WTC11 (cell line): ENCODE measurements around the gene CRY2. TPM values are rescaled to one million over a fixed set of nuclear protein-coding genes. Genes with fewer than 3 reads are reported as not detected.
"Not testable (repeated sequence)": the region's sequence is repeated elsewhere in the genome, so short reads cannot be mapped to it uniquely, and the experiment has no call there.

Source experiments
- ATAC-seq: fragments of 200-7000 bp; cut with Tn5 transposase; 2 replicates; pipeline ENCODE4 v1.10.0; 2021; ENCODE audit warnings: mild to moderate bottlenecking, moderate library complexity
- CTCF ChIA-PET: fragments of 300-600 bp; sonication (Branson Sonifier 250); formaldehyde crosslinking; loops from one replicate; lab custom pipeline; 2021; ENCODE audit warnings: antibody characterized with exemption; lab: Charles Lee
- POLR2A ChIA-PET: fragments of 350-600 bp; sonication (Branson Sonifier 250); formaldehyde crosslinking; loops from one replicate; lab custom pipeline; 2021; ENCODE audit warnings: antibody characterized with exemption; lab: Charles Lee
- DNase-seq: peaks from one replicate; pipeline ENCODE4 v3.0.0; 2021; ENCODE audit warnings: low spot score
- H3K27ac Mint-ChIP-seq: 2 replicates; pipeline ENCODE4 v1.8.0; 2021; ENCODE audit warnings: mixed read lengths
- H3K27me3 Mint-ChIP-seq: 2 replicates; pipeline ENCODE4 v1.8.0; 2021; ENCODE audit warnings: low read depth, mild to moderate bottlenecking, moderate library complexity, mixed read lengths
- H3K36me3 Mint-ChIP-seq: 2 replicates; pipeline ENCODE4 v1.8.0; 2021; ENCODE audit warnings: mixed read lengths
- H3K4me1 Mint-ChIP-seq: 2 replicates; pipeline ENCODE4 v1.8.0; 2022; ENCODE audit warnings: mixed read lengths
- H3K4me3 Mint-ChIP-seq: 2 replicates; pipeline ENCODE4 v1.8.0; 2021; ENCODE audit warnings: mild to moderate bottlenecking, moderate library complexity, mixed read lengths
- H3K9me3 Mint-ChIP-seq: 2 replicates; pipeline ENCODE4 v1.8.0; 2021; ENCODE audit warnings: mixed read lengths
- ATF3 ChIP-seq: sonication (generic); formaldehyde crosslinking; conservative IDR thresholded peaks from 2 replicates; pipeline ENCODE4 v1.8.1; 2022; ENCODE audit warnings: mild to moderate bottlenecking, missing genetic modification reagents
- ATF6 ChIP-seq: sonication (generic); formaldehyde crosslinking; IDR thresholded peaks from 2 replicates; pipeline ENCODE4 v1.8.1; 2023; ENCODE audit warnings: mild to moderate bottlenecking, missing genetic modification reagents
- E2F5 ChIP-seq: sonication (generic); formaldehyde crosslinking; IDR thresholded peaks from 2 replicates; pipeline ENCODE4 v1.8.1; 2022; ENCODE audit warnings: mild to moderate bottlenecking, moderate library complexity, missing genetic modification reagents
- EMX1 ChIP-seq: fragments of 250-450 bp; sonication (Bioruptor Pico); IDR thresholded peaks from 2 replicates; pipeline ENCODE4 v1.8.0; 2021; ENCODE audit warnings: mild to moderate bottlenecking
- FOXJ3 ChIP-seq: sonication (generic); formaldehyde crosslinking; IDR thresholded peaks from 2 replicates; pipeline ENCODE4 v1.9.0; 2021; ENCODE audit warnings: missing genetic modification reagents, mild to moderate bottlenecking, borderline replicate concordance
- NFATC4 ChIP-seq: fragments of 250-450 bp; sonication (Bioruptor Pico); IDR thresholded peaks from 2 replicates; pipeline ENCODE4 v1.9.0; 2021; ENCODE audit warnings: mild to moderate bottlenecking
- SMAD4 ChIP-seq: sonication (generic); formaldehyde crosslinking; IDR thresholded peaks from 2 replicates; pipeline ENCODE4 v1.8.0; 2022; ENCODE audit warnings: mild to moderate bottlenecking, missing genetic modification reagents
- ZMAT4 ChIP-seq: fragments of 250-450 bp; sonication (Bioruptor Pico); IDR thresholded peaks from 2 replicates; pipeline ENCODE4 v1.9.0; 2021; ENCODE audit warnings: mild to moderate bottlenecking
- ZNF138 ChIP-seq: sonication (generic); formaldehyde crosslinking; conservative IDR thresholded peaks from 2 replicates; pipeline ENCODE4 v1.8.1; 2022; ENCODE audit warnings: mild to moderate bottlenecking, moderate library complexity, missing genetic modification reagents
- ZNF232 ChIP-seq: sonication (generic); formaldehyde crosslinking; IDR thresholded peaks from 2 replicates; pipeline ENCODE4 v1.8.0; 2022; ENCODE audit warnings: mild to moderate bottlenecking, missing genetic modification reagents
- ZNF396 ChIP-seq: fragments of 250-450 bp; sonication (Bioruptor Pico); IDR thresholded peaks from 2 replicates; pipeline ENCODE4 v1.8.0; 2021; ENCODE audit warnings: mild to moderate bottlenecking, moderate library complexity, borderline replicate concordance
- ZNF416 ChIP-seq: fragments of 250-450 bp; sonication (Bioruptor Pico); IDR thresholded peaks from 2 replicates; pipeline ENCODE4 v1.9.0; 2021; ENCODE audit warnings: mild to moderate bottlenecking, inconsistent platforms
- total RNA-seq: library from RNA; stranded (reverse); gene quantifications from 3 replicates; pipeline ENCODE4 v1.2.3, GENCODE V29; 2021
- TF ChIP-seq, protein P1 (sequence below): sonication (generic); formaldehyde crosslinking; IDR thresholded peaks from 2 replicates; pipeline ENCODE4 v1.8.1; 2023; ENCODE audit warnings: mild to moderate bottlenecking, missing genetic modification reagents, borderline replicate concordance

Gene CRY2
- total RNA-seq, 1 experiment from 2014 or later = 18.3 TPM

DNA sequence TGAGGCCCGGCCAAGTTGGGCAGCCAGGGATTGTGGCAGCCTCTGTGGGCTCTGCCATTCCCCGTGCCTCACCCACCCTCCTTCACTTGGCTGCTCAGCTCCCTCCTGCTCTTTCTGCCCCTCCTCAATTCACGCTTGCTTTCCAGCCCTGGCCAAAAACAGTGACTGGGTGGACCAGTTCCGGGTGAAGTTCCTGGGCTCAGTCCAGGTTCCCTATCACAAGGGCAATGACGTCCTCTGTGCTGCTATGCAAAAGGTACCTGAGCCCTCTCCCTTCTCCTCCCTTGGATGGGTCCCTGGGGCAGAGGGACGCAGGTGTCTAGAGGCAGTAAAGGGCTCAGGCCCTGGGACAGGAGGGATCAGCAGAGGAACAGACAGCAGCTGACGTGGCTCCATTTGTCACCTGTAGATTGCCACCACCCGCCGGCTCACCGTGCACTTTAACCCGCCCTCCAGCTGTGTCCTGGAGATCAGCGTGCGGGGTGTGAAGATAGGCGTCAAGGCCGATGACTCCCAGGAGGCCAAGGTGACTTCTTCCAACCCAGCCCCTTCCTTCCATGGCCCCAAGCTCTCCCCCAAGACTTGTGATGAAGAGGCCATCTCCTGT, 57.1 kb downstream of the CRY2 start (continued):
- no peak for TF ChIP-seq ZMAT4 (CRISPR knock-in tag)
- no peak for TF ChIP-seq E2F5
- TF ChIP-seq ATF6 (CRISPR knock-in tag) = no peak
- TF ChIP-seq ZNF416 (CRISPR knock-in tag) = no peak
- TF ChIP-seq ZNF232 (CRISPR knock-in tag) = no peak
- no peak for TF ChIP-seq ZNF396 (CRISPR knock-in tag)
- no peak for TF ChIP-seq SMAD4
- TF ChIP-seq, all 79 proteins: peak for 0

- TF ChIP-seq ZNF138 (CRISPR knock-in tag) = no peak
- TF ChIP-seq FOXJ3 (CRISPR knock-in tag) = no peak
- TF ChIP-seq NFATC4 (CRISPR knock-in tag) = no peak
- TF ChIP-seq EMX1 (CRISPR knock-in tag) = no peak
- TF ChIP-seq, protein P1, sequence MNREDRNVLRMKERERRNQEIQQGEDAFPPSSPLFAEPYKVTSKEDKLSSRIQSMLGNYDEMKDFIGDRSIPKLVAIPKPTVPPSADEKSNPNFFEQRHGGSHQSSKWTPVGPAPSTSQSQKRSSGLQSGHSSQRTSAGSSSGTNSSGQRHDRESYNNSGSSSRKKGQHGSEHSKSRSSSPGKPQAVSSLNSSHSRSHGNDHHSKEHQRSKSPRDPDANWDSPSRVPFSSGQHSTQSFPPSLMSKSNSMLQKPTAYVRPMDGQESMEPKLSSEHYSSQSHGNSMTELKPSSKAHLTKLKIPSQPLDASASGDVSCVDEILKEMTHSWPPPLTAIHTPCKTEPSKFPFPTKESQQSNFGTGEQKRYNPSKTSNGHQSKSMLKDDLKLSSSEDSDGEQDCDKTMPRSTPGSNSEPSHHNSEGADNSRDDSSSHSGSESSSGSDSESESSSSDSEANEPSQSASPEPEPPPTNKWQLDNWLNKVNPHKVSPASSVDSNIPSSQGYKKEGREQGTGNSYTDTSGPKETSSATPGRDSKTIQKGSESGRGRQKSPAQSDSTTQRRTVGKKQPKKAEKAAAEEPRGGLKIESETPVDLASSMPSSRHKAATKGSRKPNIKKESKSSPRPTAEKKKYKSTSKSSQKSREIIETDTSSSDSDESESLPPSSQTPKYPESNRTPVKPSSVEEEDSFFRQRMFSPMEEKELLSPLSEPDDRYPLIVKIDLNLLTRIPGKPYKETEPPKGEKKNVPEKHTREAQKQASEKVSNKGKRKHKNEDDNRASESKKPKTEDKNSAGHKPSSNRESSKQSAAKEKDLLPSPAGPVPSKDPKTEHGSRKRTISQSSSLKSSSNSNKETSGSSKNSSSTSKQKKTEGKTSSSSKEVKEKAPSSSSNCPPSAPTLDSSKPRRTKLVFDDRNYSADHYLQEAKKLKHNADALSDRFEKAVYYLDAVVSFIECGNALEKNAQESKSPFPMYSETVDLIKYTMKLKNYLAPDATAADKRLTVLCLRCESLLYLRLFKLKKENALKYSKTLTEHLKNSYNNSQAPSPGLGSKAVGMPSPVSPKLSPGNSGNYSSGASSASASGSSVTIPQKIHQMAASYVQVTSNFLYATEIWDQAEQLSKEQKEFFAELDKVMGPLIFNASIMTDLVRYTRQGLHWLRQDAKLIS (CRISPR knock-in tag) = no peak
- TF ChIP-seq ATF3 (CRISPR knock-in tag) = no peak
- H3K9me3 Mint-ChIP-seq = no peaks in the 10 kb centered on the region
- DNase-seq (no peak), ATAC-seq (no peak)
- H3K27ac Mint-ChIP-seq = no peak overlapping the region
- peaks cover 8% of the 10 kb centered on the region for H3K4me1 Mint-ChIP-seq
- 0 out of 2 replicates have a peak, but pooled peaks cover 3% of the 10 kb centered on the region for H3K36me3 Mint-ChIP-seq
- H3K27me3 Mint-ChIP-seq = peaks cover 6% of the 10 kb centered on the region
- ChIA-PET CTCF (no interaction called here), POLR2A (interaction anchor here (1.3 kb wide), 1 partner anchor 13 kb away, joined by 4 read pairs; the partner anchor contains the start of gene PEX16)
- no peak overlapping the region for H3K4me3 Mint-ChIP-seq
Observed at GRCh38 chr11:45905095-45905494, 57.8 kb downstream of the CRY2 start.

DNA sequence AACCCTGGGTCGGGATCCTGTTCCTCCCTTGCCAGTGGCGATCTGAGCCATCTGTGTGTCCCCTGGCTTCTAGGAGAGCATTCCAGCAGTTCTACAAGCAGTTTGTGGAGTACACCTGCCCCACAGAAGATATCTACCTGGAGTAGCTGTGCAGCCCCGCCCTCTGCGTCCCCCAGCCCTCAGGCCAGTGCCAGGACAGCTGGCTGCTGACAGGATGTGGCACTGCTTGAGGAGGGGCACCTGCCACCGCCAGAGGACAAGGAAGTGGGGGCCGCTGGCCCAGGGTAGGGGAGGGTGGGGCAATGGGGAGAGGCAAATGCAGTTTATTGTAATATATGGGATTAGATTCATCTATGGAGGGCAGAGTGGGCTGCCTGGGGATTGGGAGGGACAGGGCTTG, 58.3 kb downstream of the CRY2 start:
- ATAC-seq = not testable (repeated sequence)
- POLR2A ChIA-PET = interaction anchor here (1.2 to 1.3 kb wide), 2 partner anchors 9 to 12 kb away, joined by 4 read pairs; partner anchors contain the start of gene PEX16

More for the DNA sequence above, 58.3 kb downstream of the CRY2 start:
- CTCF ChIA-PET, H3K9me3 Mint-ChIP-seq, H3K4me1 Mint-ChIP-seq, H3K4me3 Mint-ChIP-seq, H3K27me3 Mint-ChIP-seq, H3K27ac Mint-ChIP-seq, DNase-seq, H3K36me3 Mint-ChIP-seq: not testable (repeated sequence)
